ENCODE results near the gene SYNCRIP. TPM values are rescaled to one million over a fixed set of nuclear protein-coding genes. Genes with fewer than 3 reads are reported as not detected.

The SYNCRIP gene
- total RNA-seq, 1 experiment from 2014 or later: 189 TPM

DNA sequence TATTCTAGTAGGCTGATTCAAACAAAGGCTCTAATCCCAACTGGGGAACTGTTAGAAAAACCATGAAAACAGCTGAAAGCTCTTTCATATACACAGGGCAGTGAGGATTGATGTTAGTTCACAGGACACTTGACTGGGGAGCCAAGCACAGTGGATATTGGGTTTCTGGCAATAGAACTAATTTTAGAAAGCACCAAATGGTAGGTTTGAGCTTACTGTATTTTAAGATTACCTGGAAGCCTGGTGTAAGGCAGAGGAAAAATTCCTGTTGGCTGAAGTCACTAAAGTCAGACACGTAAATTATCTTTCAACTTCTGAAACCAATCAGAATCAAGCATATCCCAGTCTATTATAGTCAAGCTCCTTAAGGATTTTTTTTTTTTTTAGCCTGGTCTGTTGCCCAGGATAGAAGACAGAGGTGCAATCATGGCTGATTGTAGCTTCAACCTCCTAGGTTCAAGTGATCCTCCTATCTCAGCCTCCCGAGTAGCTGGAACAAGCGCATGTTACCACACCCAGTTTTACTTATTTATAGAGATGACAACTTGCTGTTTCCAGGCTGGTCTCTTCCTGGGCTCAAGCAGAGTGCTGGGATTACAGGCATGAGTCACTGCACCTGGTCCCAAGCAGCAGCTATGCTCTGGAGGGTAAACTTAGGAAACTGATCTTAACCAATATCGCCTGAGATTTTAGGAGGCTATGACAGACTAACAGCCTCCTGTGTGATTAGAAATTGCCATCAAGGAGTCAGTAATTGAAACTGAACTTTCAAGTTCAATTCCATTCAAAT lies 32.5 kb upstream of the SYNCRIP start (continued):
- TF ChIP-seq ZNF274 (IDR thresholded peaks at IDR 0.05; ENCODE audit: low read depth, low read length) (no peak), RAD21 (IDR thresholded peaks at IDR 0.05; ENCODE audit: low read depth) (no peak), EGR1 (IDR thresholded peaks at IDR 0.05; ENCODE audit: low read depth) (no peak), SP1 (IDR thresholded peaks at IDR 0.05; ENCODE audit: low read depth) (peak; percentile 31), JUND (IDR thresholded peaks at IDR 0.05) (no peak; the same call in none of the 2 replicates), EZH2phosphoT487 (IDR thresholded peaks at IDR 0.05; ENCODE audit: borderline replicate concordance) (no peak), ZFX (IDR thresholded peaks at IDR 0.05) (no peak), POLR2AphosphoS5 (IDR thresholded peaks at IDR 0.05; ENCODE audit: low read depth, low read length) (peak; percentile 71), EZH2 (IDR thresholded peaks at IDR 0.05) (no peak), TCF7L2 (IDR thresholded peaks at IDR 0.05; ENCODE audit: borderline replicate concordance, extremely low read depth, insufficient read depth, insufficient read length) (no peak), REST (IDR thresholded peaks at IDR 0.05; ENCODE audit: low read depth) (no peak), POLR2A (IDR thresholded peaks at IDR 0.05; ENCODE audit: borderline replicate concordance, extremely low read depth, insufficient read depth, insufficient read length) (peak; percentile 28), SIN3A (IDR thresholded peaks at IDR 0.05; ENCODE audit: low read depth) (no peak; the same call in none of the 2 replicates), CEBPB (IDR thresholded peaks at IDR 0.05; ENCODE audit: low read depth) (no peak; the same call in 1 of the 2 replicates), CBX3 (IDR thresholded peaks at IDR 0.05; ENCODE audit: low read depth) (0 out of 2 replicates have a peak, but pooled peaks have one; percentile 14)

All from HCT116 (cell line).